ENCODE results near the gene ATP13A1.

GRCh38 chr19:19602136-19602712 lies 61.3 kb downstream of the ATP13A1 start:
- TF ChIP-seq CTCF (conservative IDR thresholded peaks at IDR 0.05; ENCODE audit: low read length) (no peak), EZH2phosphoT487 (IDR thresholded peaks at IDR 0.05; ENCODE audit: borderline replicate concordance, low read depth, low read length) (no peak)
